ENCODE results near the gene DDX3Y. TPM values are rescaled to one million over a fixed set of nuclear protein-coding genes. Genes with fewer than 3 reads are reported as not detected.

Gene DDX3Y
- 31.2 TPM for polyA plus RNA-seq (2013, experiment 1 of 2)
- polyA plus RNA-seq (2013, experiment 2 of 2) = 30.1 TPM

DNA sequence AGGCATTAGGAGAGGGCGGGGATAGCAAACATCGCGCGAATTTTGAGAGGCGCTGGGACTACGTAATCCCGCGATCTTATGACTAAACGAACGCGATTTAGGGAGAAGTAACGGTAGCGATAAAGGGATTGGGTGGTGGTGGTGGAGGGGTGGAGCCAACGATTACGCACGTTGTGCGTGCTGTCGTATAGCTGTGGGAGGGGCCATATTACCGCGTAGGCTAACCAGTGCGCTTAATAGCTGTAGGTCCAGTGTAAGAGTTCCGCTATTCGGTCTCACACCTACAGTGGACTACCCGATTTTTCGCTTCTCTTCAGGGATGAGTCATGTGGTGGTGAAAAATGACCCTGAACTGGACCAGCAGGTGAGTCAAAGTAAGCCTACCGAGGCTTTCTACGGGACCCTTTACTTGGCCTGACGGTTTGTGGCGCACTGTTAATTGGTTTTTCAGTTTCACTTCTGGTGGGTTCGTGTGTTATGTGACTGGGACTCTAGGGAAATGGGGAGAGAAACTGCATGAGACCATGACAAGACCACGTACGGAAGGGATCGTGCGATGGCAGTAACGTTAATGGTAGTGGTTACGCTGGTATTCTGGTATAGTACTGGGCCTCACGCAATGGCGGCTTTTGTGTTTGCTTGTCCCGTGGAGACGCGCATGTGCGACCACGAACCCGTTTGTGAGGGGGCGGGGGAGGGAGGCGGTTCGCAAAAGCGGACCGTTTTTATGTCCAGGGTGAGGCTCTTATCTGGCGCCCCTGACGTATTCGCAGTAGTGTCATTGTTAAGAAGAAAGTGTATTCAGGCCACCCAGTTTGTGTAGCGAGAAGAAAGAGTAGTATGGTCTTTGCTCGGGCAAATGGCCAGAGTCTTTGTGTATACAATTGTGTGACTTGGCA lies at the start of gene DDX3Y:
Gene DDX3Y (plus strand): TSS at position 251 of the 899 bp plus-strand sequence. CDS start 69 bp downstream, at position 320.
- no peak within 1 kb of the TSS for H2AK5ac ChIP-seq (ENCODE audit: low read length, severe bottlenecking)
- WGBS = under 1% methylated on average over 53 of the region's 54 CpGs
- DNase-seq = peak; percentile 96

DNA sequence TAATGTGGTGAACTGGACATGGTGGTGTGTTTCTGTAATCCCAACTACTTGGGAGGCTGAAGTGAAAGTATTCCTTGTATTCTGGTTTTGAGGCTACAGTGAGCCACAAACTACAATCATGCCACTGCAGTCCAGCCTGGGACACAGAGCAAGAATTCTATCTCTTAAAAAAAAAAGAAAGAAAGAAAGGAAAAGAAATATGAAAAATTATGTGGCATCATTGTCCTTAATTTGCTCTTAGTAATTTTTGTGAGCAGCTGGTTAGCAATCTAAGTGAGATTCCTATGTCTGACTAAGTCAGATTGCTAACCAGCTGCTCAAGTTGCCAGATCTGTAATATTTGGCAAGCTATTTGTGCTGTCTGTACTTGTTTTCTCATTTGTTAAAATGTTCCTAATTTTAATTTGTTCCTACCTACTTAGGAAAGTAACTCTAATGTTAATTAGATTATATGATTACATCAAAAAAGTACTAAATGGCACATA lies 48.8 kb upstream of the DDX3Y start:
- Histone ChIP-seq H4K91ac (ENCODE audit: low read length) (no peak overlapping the region), H3K18ac (ENCODE audit: low read depth in 1 of 2, low read length in 2 of 2) (no peak overlapping the region), H3K36me3 (ENCODE audit: control insufficient read depth in 1 of 2, insufficient read depth in 2 of 2, low read depth in 1 of 2, low read length in 2 of 2) (peaks cover 0 to 16% of the 10 kb centered on the region in 2 experiments), H3K27ac (ENCODE audit: low read length, poor library complexity, severe bottlenecking) (no peak overlapping the region), H3K9me3 (ENCODE audit: control insufficient read depth, low read length) (no peaks in the 10 kb centered on the region), H2AK5ac (ENCODE audit: low read length, severe bottlenecking) (no peak overlapping the region), H3K4ac (ENCODE audit: low read depth in 1 of 2, low read length in 2 of 2) (no peak overlapping the region), H2BK12ac (ENCODE audit: low read length in 2 of 2) (no peak overlapping the region), H4K8ac (ENCODE audit: low read length) (no peak overlapping the region), H2BK5ac (ENCODE audit: low read depth, low read length, poor library complexity, severe bottlenecking) (no peak overlapping the region), H2BK120ac (ENCODE audit: low read depth, low read length) (no peak overlapping the region), H2BK15ac (ENCODE audit: low read depth, poor library complexity, severe bottlenecking) (no peak overlapping the region), H3K9ac (ENCODE audit: low read length) (no peak overlapping the region), H3K27me3 (ENCODE audit: control insufficient read depth in 1 of 2, insufficient read depth in 1 of 2, low read length in 2 of 2) (no peaks in the 10 kb centered on the region), H3K4me2 (ENCODE audit: low read length, poor library complexity, severe bottlenecking) (no peak overlapping the region), H3K14ac (ENCODE audit: low read length in 2 of 2) (no peak overlapping the region), H3K23ac (ENCODE audit: low read length in 2 of 2) (no peak overlapping the region), H2AFZ (ENCODE audit: low read depth, low read length) (no peak overlapping the region), H3K4me1 (ENCODE audit: control insufficient read depth, insufficient read depth, low read depth, low read length) (no peaks in the 10 kb centered on the region), H3K4me3 (ENCODE audit: insufficient read depth in 1 of 2, low read depth in 1 of 2, low read length in 2 of 2) (no peak overlapping the region), H3K79me1 (replicated peaks; ENCODE audit: low read length, poor library complexity, severe bottlenecking) (no peaks in the 10 kb centered on the region)
- DNase-seq = no peak

More for the DNA sequence above, at the start of gene DDX3Y:
- H3K18ac ChIP-seq (ENCODE audit: low read depth in 1 of 2, low read length in 2 of 2) = peak within 1 kb of the TSS; percentile 77 to 80
- peak within 1 kb of the TSS; percentile 92 for H3K27ac ChIP-seq (ENCODE audit: low read length, poor library complexity, severe bottlenecking)
- peak within 1 kb of the TSS; percentile 69 for H2AFZ ChIP-seq (ENCODE audit: low read depth, low read length)
- H3K36me3 ChIP-seq (ENCODE audit: control insufficient read depth in 1 of 2, insufficient read depth in 2 of 2, low read depth in 1 of 2, low read length in 2 of 2) = no peaks in the 10 kb centered on the region
- no peak within 1 kb of the TSS for H2BK120ac ChIP-seq (ENCODE audit: low read depth, low read length)
- H2BK5ac ChIP-seq (ENCODE audit: low read depth, low read length, poor library complexity, severe bottlenecking) = no peak within 1 kb of the TSS
- H3K9ac ChIP-seq (ENCODE audit: low read length) = no peak within 1 kb of the TSS
- H2BK15ac ChIP-seq (ENCODE audit: low read depth, poor library complexity, severe bottlenecking) = no peak within 1 kb of the TSS
- H3K9me3 ChIP-seq (ENCODE audit: control insufficient read depth, low read length) = no peaks in the 10 kb centered on the region
- H3K23ac ChIP-seq (ENCODE audit: low read length in 2 of 2) = peak within 1 kb of the TSS in 1 of 2 experiments; percentile 18
- H3K14ac ChIP-seq (ENCODE audit: low read length in 2 of 2) = no peak within 1 kb of the TSS
- no peaks in the 10 kb centered on the region for H3K79me1 ChIP-seq (replicated peaks; ENCODE audit: low read length, poor library complexity, severe bottlenecking)
- H4K91ac ChIP-seq (ENCODE audit: low read length) = peak within 1 kb of the TSS; percentile 41
- no peaks in the 10 kb centered on the region for H3K27me3 ChIP-seq (ENCODE audit: control insufficient read depth in 1 of 2, insufficient read depth in 1 of 2, low read length in 2 of 2)
- peak within 1 kb of the TSS; percentile 82 for H4K8ac ChIP-seq (ENCODE audit: low read length)
- H3K4me3 ChIP-seq (ENCODE audit: insufficient read depth in 1 of 2, low read depth in 1 of 2, low read length in 2 of 2) = peak within 1 kb of the TSS in 1 of 2 experiments; percentile 68
- peak within 1 kb of the TSS; percentile 47 to 54 for H3K4ac ChIP-seq (ENCODE audit: low read depth in 1 of 2, low read length in 2 of 2)
- H3K4me2 ChIP-seq (ENCODE audit: low read length, poor library complexity, severe bottlenecking) = peak within 1 kb of the TSS; percentile 40
- peaks cover 1% of the 10 kb centered on the region for H3K4me1 ChIP-seq (ENCODE audit: control insufficient read depth, insufficient read depth, low read depth, low read length)
- no peak within 1 kb of the TSS for H2BK12ac ChIP-seq (ENCODE audit: low read length in 2 of 2)

DNA sequence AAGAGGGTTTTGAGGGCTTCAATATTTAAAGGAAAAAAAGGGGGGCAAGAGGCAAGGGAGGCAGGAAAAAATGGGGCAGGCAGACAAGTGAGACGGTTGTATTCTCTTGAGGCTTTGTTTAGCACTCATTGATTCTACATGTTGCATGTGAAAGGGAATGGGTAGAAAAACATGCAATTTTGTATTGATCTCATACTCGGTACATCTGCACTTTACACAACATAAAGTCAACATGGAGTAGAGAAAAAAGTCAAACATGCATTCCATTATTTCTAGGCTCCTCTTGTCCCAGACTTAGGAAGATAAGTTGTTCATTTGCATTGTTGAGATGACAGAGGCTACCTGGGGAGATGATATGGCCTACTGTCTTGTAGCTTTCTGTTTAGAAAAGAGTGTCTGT lies 36.7 kb upstream of the DDX3Y start:
- no peak overlapping the region for H2BK5ac ChIP-seq (ENCODE audit: low read depth, low read length, poor library complexity, severe bottlenecking)

DNA sequence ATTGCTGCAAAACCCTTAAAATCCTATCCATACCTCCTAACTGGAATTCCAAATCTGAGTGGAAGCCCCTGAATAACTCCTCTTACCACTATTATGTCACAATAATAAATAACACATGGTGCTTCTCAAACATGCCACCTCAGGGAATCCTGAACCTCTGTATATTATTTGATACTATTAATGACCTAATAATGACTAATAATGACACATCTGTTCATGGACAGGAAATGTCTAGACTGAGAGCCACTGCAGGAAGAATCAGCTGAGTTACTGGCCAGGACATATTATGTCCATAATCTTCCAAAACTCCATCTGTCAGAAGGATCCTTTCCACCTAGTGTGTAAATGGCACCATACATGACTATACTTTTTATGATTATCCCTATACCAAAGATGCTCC lies 7.7 kb upstream of the DDX3Y start:
- Histone ChIP-seq H2BK5ac (ENCODE audit: low read depth, low read length, poor library complexity, severe bottlenecking) (no peak overlapping the region), H3K27me3 (ENCODE audit: control insufficient read depth in 1 of 2, insufficient read depth in 1 of 2, low read length in 2 of 2) (peaks cover 0 to 3% of the 10 kb centered on the region in 2 experiments), H3K4ac (ENCODE audit: low read depth in 1 of 2, low read length in 2 of 2) (no peak overlapping the region), H3K79me1 (replicated peaks; ENCODE audit: low read length, poor library complexity, severe bottlenecking) (no peaks in the 10 kb centered on the region), H4K91ac (ENCODE audit: low read length) (no peak overlapping the region), H2AFZ (ENCODE audit: low read depth, low read length) (no peak overlapping the region), H3K4me3 (ENCODE audit: insufficient read depth in 1 of 2, low read depth in 1 of 2, low read length in 2 of 2) (no peak overlapping the region), H4K8ac (ENCODE audit: low read length) (no peak overlapping the region), H2BK15ac (ENCODE audit: low read depth, poor library complexity, severe bottlenecking) (no peak overlapping the region), H3K9me3 (ENCODE audit: control insufficient read depth, low read length) (no peaks in the 10 kb centered on the region), H3K4me2 (ENCODE audit: low read length, poor library complexity, severe bottlenecking) (no peak overlapping the region), H3K23ac (ENCODE audit: low read length in 2 of 2) (no peak overlapping the region), H3K36me3 (ENCODE audit: control insufficient read depth in 1 of 2, insufficient read depth in 2 of 2, low read depth in 1 of 2, low read length in 2 of 2) (no peaks in the 10 kb centered on the region), H2AK5ac (ENCODE audit: low read length, severe bottlenecking) (no peak overlapping the region), H3K14ac (ENCODE audit: low read length in 2 of 2) (no peak overlapping the region), H2BK120ac (ENCODE audit: low read depth, low read length) (no peak overlapping the region), H2BK12ac (ENCODE audit: low read length in 2 of 2) (no peak overlapping the region), H3K4me1 (ENCODE audit: control insufficient read depth, insufficient read depth, low read depth, low read length) (no peaks in the 10 kb centered on the region), H3K9ac (ENCODE audit: low read length) (no peak overlapping the region), H3K18ac (ENCODE audit: low read depth in 1 of 2, low read length in 2 of 2) (no peak overlapping the region), H3K27ac (ENCODE audit: low read length, poor library complexity, severe bottlenecking) (no peak overlapping the region)
- no peak for DNase-seq

More for the DNA sequence above, 36.7 kb upstream of the DDX3Y start:
- Histone ChIP-seq H3K14ac (ENCODE audit: low read length in 2 of 2) (no peak overlapping the region), H2BK15ac (ENCODE audit: low read depth, poor library complexity, severe bottlenecking) (no peak overlapping the region), H3K79me1 (replicated peaks; ENCODE audit: low read length, poor library complexity, severe bottlenecking) (no peaks in the 10 kb centered on the region), H3K4me1 (ENCODE audit: control insufficient read depth, insufficient read depth, low read depth, low read length) (no peaks in the 10 kb centered on the region), H3K18ac (ENCODE audit: low read depth in 1 of 2, low read length in 2 of 2) (no peak overlapping the region), H3K36me3 (ENCODE audit: control insufficient read depth in 1 of 2, insufficient read depth in 2 of 2, low read depth in 1 of 2, low read length in 2 of 2) (peaks cover 0 to 4% of the 10 kb centered on the region in 2 experiments), H4K91ac (ENCODE audit: low read length) (no peak overlapping the region), H3K23ac (ENCODE audit: low read length in 2 of 2) (no peak overlapping the region), H2AFZ (ENCODE audit: low read depth, low read length) (no peak overlapping the region), H3K4ac (ENCODE audit: low read depth in 1 of 2, low read length in 2 of 2) (no peak overlapping the region), H4K8ac (ENCODE audit: low read length) (no peak overlapping the region), H3K27me3 (ENCODE audit: control insufficient read depth in 1 of 2, insufficient read depth in 1 of 2, low read length in 2 of 2) (no peaks in the 10 kb centered on the region), H3K9ac (ENCODE audit: low read length) (no peak overlapping the region), H3K4me3 (ENCODE audit: insufficient read depth in 1 of 2, low read depth in 1 of 2, low read length in 2 of 2) (no peak overlapping the region), H2BK12ac (ENCODE audit: low read length in 2 of 2) (no peak overlapping the region), H3K27ac (ENCODE audit: low read length, poor library complexity, severe bottlenecking) (no peak overlapping the region), H3K9me3 (ENCODE audit: control insufficient read depth, low read length) (no peaks in the 10 kb centered on the region), H3K4me2 (ENCODE audit: low read length, poor library complexity, severe bottlenecking) (no peak overlapping the region), H2BK120ac (ENCODE audit: low read depth, low read length) (no peak overlapping the region), H2AK5ac (ENCODE audit: low read length, severe bottlenecking) (no peak overlapping the region)
- WGBS = 100% methylated on average over 1 of the region's 2 CpGs
- no peak for DNase-seq
